ENCODE data around the gene ZC3H4. TPM values are rescaled to one million over a fixed set of nuclear protein-coding genes. Genes with fewer than 3 reads are reported as not detected.
"Not testable (repeated sequence)": the region's sequence is repeated elsewhere in the genome, so short reads cannot be mapped to it uniquely, and the experiment has no call there.

ZC3H4 gene
- total and polyA plus RNA-seq, 2 donors (not counting 1 experiment from before 2014, with no cell fraction given), result 12.7 to 73.7 TPM

DNA sequence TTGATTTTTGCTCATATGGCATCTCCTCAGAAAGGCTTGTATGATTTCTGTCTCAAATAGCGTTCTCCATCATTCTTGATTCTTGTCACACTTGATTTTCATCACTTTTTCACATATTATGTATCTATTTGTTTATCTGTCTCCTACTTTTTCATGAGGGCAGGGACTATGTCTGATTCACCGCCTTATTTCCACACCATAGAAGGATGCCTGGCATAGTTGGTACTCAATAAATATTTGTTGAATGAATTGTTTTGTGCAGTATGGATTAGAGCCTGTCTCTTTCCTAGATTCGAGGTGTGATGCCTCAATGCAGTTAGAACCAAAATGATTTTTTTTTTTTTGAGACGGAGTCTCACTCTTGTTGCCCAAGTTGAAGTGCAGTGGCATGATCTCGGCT lies 29.2 kb upstream of the ZC3H4 start:
- intact Hi-C loops (cut with micrococcal nuclease), result no loop called here
- POLR2A ChIA-PET, result no interaction called here
- H3K27ac Mint-ChIP-seq, result no peak overlapping the region

DNA sequence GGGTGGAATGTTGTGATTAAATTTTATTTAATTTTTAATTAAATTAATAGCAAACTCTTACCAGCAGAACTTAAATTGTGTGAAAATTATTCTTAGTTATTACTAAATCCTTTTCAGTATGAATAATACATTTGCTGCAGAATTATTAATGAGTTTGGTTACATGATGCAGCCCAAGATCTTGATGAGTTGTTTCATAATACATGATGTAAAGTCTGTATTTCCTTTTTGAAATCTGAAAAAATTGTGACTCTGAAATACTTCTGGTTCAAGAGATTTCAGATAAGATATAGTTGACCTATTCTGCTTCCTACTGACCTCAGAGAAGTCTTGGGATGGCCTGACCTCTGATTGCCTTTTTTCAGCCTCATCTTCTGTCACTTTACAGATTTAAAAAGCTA lies 28.1 kb upstream of the ZC3H4 start:
- no peak overlapping the region for H3K4me3 Mint-ChIP-seq

More for the DNA sequence above, 29.2 kb upstream of the ZC3H4 start:
- H3K4me1 ChIP-seq (ENCODE audit: control insufficient read depth in 2 of 2, insufficient read depth in 2 of 2, low read length in 2 of 2), result no peaks in the 10 kb centered on the region
- H2AFZ ChIP-seq (ENCODE audit: insufficient read depth, low read depth, low read length, poor library complexity, severe bottlenecking), result no peak overlapping the region
- H3K79me2 ChIP-seq (ENCODE audit: control insufficient read depth, insufficient read depth, low read length), result peaks cover 67% of the 10 kb centered on the region
- TF ChIP-seq, protein P1, sequence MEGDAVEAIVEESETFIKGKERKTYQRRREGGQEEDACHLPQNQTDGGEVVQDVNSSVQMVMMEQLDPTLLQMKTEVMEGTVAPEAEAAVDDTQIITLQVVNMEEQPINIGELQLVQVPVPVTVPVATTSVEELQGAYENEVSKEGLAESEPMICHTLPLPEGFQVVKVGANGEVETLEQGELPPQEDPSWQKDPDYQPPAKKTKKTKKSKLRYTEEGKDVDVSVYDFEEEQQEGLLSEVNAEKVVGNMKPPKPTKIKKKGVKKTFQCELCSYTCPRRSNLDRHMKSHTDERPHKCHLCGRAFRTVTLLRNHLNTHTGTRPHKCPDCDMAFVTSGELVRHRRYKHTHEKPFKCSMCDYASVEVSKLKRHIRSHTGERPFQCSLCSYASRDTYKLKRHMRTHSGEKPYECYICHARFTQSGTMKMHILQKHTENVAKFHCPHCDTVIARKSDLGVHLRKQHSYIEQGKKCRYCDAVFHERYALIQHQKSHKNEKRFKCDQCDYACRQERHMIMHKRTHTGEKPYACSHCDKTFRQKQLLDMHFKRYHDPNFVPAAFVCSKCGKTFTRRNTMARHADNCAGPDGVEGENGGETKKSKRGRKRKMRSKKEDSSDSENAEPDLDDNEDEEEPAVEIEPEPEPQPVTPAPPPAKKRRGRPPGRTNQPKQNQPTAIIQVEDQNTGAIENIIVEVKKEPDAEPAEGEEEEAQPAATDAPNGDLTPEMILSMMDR (IDR thresholded peaks at IDR 0.05), result no peak
- TF ChIP-seq EZH2 (IDR thresholded peaks at IDR 0.05; ENCODE audit: borderline replicate concordance, insufficient read depth, low read depth, low read length, poor library complexity, severe bottlenecking), result no peak
- Mint-ChIP-seq H3K9me3 (ENCODE audit: insufficient read depth) (no peaks in the 10 kb centered on the region), H3K4me1 (peaks cover 12% of the 10 kb centered on the region), H3K4me3 (no peak overlapping the region), H3K27me3 (no peaks in the 10 kb centered on the region)
- no peaks in the 10 kb centered on the region for H3K27me3 ChIP-seq (replicated peaks in 1 of 4; ENCODE audit: control extremely low read depth in 1 of 4, control insufficient read depth in 3 of 4, insufficient read depth in 4 of 4, low read length in 3 of 4)
- no peak overlapping the region for H3K4me3 ChIP-seq (ENCODE audit: control extremely low read depth in 1 of 5, extremely low read depth in 1 of 5, insufficient read depth in 1 of 5, low read depth in 2 of 5, low read length in 4 of 5)
- no peak overlapping the region for H3K4me2 ChIP-seq (replicated peaks; ENCODE audit: low read depth, low read length, poor library complexity, severe bottlenecking)
- WGBS (ENCODE audit: insufficient coverage), result 83% methylated on average over 1 of the region's 5 CpGs
- no peak overlapping the region for H3K27ac ChIP-seq (ENCODE audit: low read length in 2 of 2)
- H3K9ac ChIP-seq (ENCODE audit: low read length), result no peak overlapping the region
- CTCF ChIA-PET, result interaction anchor here (1.2 to 1.6 kb wide), 2 partner anchors 17 to 105 kb away, joined by 3 to 5 read pairs; no protein-coding TSS in a partner anchor
- ATAC-seq (ENCODE audit: low read depth), result no peak
- H4K20me1 ChIP-seq (ENCODE audit: control insufficient read depth, insufficient read depth, low read length, poor library complexity, severe bottlenecking), result peaks cover 22% of the 10 kb centered on the region
- no peak for DNase-seq
- H3K36me3 ChIP-seq (replicated peaks in 1 of 2; ENCODE audit: control extremely low read depth in 1 of 2, control insufficient read depth in 1 of 2, extremely low read depth in 1 of 2, insufficient read depth in 2 of 2, low read length in 1 of 2), result peaks cover 4 to 45% of the 10 kb centered on the region in 2 experiments
- H3K9me3 ChIP-seq (ENCODE audit: control extremely low read depth in 1 of 3, control insufficient read depth in 2 of 3, insufficient read depth in 1 of 3, low read length in 2 of 3), result no peaks in the 10 kb centered on the region

DNA sequence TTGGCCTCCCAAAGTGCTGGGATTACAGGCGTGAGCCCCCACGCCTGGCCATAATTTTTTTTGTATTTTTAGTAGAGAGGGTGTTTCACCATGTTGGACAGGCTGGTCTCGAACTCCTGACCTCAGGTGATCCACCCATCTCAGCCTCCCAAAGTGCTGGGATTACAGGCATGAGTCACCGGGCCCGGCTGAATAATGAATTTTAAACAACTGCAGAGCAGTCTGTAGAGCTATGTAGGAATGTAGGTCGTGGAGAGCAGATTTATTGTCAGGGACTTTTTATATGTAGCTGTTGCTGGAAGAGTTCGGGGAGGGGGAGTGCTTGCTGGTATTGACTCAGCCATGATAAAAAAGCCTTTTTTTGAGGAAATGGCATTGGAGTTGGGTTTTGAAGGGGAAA lies 27.7 kb upstream of the ZC3H4 start:
- peaks cover 33% of the 10 kb centered on the region for H4K20me1 ChIP-seq (ENCODE audit: control insufficient read depth, insufficient read depth, low read length, poor library complexity, severe bottlenecking)
- H2AFZ ChIP-seq (ENCODE audit: insufficient read depth, low read depth, low read length, poor library complexity, severe bottlenecking); H3K9me3 Mint-ChIP-seq (ENCODE audit: insufficient read depth); H3K4me3 Mint-ChIP-seq; POLR2A ChIA-PET; H3K27me3 ChIP-seq (replicated peaks in 1 of 4; ENCODE audit: control extremely low read depth in 1 of 4, control insufficient read depth in 3 of 4, insufficient read depth in 4 of 4, low read length in 3 of 4); H3K4me1 ChIP-seq (ENCODE audit: control insufficient read depth in 2 of 2, insufficient read depth in 2 of 2, low read length in 2 of 2); H3K4me2 ChIP-seq (replicated peaks; ENCODE audit: low read depth, low read length, poor library complexity, severe bottlenecking); H3K9ac ChIP-seq (ENCODE audit: low read length); H3K4me3 ChIP-seq (ENCODE audit: control extremely low read depth in 1 of 5, extremely low read depth in 1 of 5, insufficient read depth in 1 of 5, low read depth in 2 of 5, low read length in 4 of 5); ATAC-seq (ENCODE audit: low read depth); H3K9me3 ChIP-seq (ENCODE audit: control extremely low read depth in 1 of 3, control insufficient read depth in 2 of 3, insufficient read depth in 1 of 3, low read length in 2 of 3); H3K27ac ChIP-seq (ENCODE audit: low read length in 2 of 2); CTCF ChIA-PET; H3K27me3 Mint-ChIP-seq; intact Hi-C loops (cut with micrococcal nuclease); DNase-seq: not testable (repeated sequence)
- Mint-ChIP-seq H3K4me1 (peaks cover 12% of the 10 kb centered on the region), H3K27ac (peak overlapping the region; percentile 28)
- peaks cover 4 to 37% of the 10 kb centered on the region in 2 experiments for H3K36me3 ChIP-seq (replicated peaks in 1 of 2; ENCODE audit: control extremely low read depth in 1 of 2, control insufficient read depth in 1 of 2, extremely low read depth in 1 of 2, insufficient read depth in 2 of 2, low read length in 1 of 2)
- peaks cover 72% of the 10 kb centered on the region for H3K79me2 ChIP-seq (ENCODE audit: control insufficient read depth, insufficient read depth, low read length)
- WGBS (ENCODE audit: insufficient coverage), result 78% methylated on average over 6 of the region's 7 CpGs

More for the DNA sequence above, 28.1 kb upstream of the ZC3H4 start:
- Mint-ChIP-seq H3K27ac (no peak overlapping the region), H3K27me3 (no peaks in the 10 kb centered on the region), H3K9me3 (ENCODE audit: insufficient read depth) (no peaks in the 10 kb centered on the region), H3K4me1 (peaks cover 12% of the 10 kb centered on the region)
- Histone ChIP-seq H3K4me1 (ENCODE audit: control insufficient read depth in 2 of 2, insufficient read depth in 2 of 2, low read length in 2 of 2) (no peaks in the 10 kb centered on the region), H3K9me3 (ENCODE audit: control extremely low read depth in 1 of 3, control insufficient read depth in 2 of 3, insufficient read depth in 1 of 3, low read length in 2 of 3) (no peaks in the 10 kb centered on the region), H3K79me2 (ENCODE audit: control insufficient read depth, insufficient read depth, low read length) (peaks cover 69% of the 10 kb centered on the region), H4K20me1 (ENCODE audit: control insufficient read depth, insufficient read depth, low read length, poor library complexity, severe bottlenecking) (peaks cover 31% of the 10 kb centered on the region), H3K36me3 (replicated peaks in 1 of 2; ENCODE audit: control extremely low read depth in 1 of 2, control insufficient read depth in 1 of 2, extremely low read depth in 1 of 2, insufficient read depth in 2 of 2, low read length in 1 of 2) (peaks cover 4 to 41% of the 10 kb centered on the region in 2 experiments), H3K27ac (ENCODE audit: low read length in 2 of 2) (no peak overlapping the region), H3K9ac (ENCODE audit: low read length) (no peak overlapping the region), H2AFZ (ENCODE audit: insufficient read depth, low read depth, low read length, poor library complexity, severe bottlenecking) (no peak overlapping the region), H3K27me3 (replicated peaks in 1 of 4; ENCODE audit: control extremely low read depth in 1 of 4, control insufficient read depth in 3 of 4, insufficient read depth in 4 of 4, low read length in 3 of 4) (no peaks in the 10 kb centered on the region), H3K4me2 (replicated peaks; ENCODE audit: low read depth, low read length, poor library complexity, severe bottlenecking) (no peak overlapping the region), H3K4me3 (ENCODE audit: control extremely low read depth in 1 of 5, extremely low read depth in 1 of 5, insufficient read depth in 1 of 5, low read depth in 2 of 5, low read length in 4 of 5) (no peak overlapping the region)
- intact Hi-C loops (cut with micrococcal nuclease), result no loop called here
- CTCF ChIA-PET, result no interaction called here
- POLR2A ChIA-PET, result no interaction called here
- no peak for TF ChIP-seq EZH2 (IDR thresholded peaks at IDR 0.05; ENCODE audit: borderline replicate concordance, insufficient read depth, low read depth, low read length, poor library complexity, severe bottlenecking)
- no peak for ATAC-seq (ENCODE audit: low read depth)
- no peak for DNase-seq
